NCI-H2107 (cell line): ENCODE measurements around the gene BRDT.

Experiments
- DNase-seq: peaks from one replicate; lab custom pipeline; 2025; lab: John Stamatoyannopoulos, UW

BRDT gene

DNA sequence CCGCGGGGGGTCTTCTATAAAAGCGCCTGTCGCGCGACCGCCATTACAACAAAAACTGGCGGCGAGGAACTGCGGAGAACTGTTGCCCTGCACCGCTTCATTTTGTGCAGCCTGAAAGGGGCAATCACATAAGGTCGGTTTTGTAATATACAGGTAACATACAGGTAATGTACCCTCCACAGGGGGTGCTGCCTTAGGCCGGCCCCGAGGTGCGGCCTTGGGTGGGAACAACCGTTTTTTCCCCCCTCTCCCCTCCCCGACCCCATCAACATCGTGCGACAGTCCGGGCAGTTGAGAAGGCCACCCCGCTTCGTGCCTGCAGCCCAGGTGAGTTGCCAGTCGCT, at the start of gene BRDT:
Gene BRDT (plus strand): TSS at position 46 of the 344 bp plus-strand sequence. CDS start 13,354 bp downstream, outside the sequence.
- DNase-seq: no peak

DNA sequence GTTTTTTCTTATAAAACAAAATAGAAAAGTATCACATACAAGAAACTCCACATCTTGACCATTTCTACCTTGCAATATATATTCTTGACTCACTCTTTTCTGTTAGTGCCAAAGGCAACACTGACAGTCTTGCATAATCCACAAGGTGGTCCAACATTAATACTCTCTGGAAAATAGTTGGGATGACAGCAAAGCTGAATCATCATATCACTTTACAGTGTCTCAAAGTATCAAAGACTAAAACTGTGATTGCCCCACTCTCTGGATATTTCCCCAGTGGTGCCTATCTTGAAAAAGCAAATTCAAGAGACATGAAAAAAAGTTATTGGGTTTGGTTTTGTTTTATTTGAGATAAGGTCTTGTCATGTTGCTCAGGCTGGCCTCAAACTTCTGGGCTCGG, 48.6 kb upstream of the BRDT start:
- no peak for DNase-seq

DNA sequence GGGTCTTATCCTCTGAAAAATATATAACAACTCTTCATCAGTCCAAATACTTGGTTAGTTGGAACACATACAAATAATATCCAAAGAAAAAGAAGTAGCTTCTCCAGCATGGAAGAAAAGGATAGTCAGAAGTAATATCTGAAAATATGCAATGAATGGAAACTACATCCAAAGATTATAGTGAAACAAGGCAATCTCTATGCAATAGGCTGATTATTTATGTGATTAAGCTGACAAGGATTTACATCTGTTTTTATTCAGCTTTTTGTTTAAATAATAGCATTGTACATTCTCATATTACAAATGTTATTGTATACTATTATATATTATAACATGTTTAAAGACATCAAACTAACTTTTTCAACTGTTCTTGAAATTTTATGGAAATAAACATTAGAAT, 48.0 kb upstream of the BRDT start:
- no peak for DNase-seq

DNA sequence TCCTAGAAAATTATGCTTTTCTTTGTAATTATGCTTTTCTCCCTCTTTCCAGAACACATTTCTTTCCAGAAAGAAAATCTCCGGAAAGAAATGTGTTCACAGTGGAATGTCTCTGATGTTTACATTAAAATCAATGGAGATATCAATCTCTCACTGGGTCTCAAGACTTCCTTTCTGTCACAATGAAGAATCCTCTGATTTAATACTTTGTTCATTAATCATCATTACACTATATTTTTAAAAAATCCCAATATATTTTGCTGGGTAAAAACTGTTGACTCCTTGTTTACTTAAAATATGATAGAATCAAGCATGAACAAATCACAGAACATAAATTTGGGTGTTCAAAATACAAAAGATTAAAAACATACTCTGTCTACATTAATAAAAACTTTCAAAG, 36.9 kb upstream of the BRDT start:
- DNase-seq: no peak

DNA sequence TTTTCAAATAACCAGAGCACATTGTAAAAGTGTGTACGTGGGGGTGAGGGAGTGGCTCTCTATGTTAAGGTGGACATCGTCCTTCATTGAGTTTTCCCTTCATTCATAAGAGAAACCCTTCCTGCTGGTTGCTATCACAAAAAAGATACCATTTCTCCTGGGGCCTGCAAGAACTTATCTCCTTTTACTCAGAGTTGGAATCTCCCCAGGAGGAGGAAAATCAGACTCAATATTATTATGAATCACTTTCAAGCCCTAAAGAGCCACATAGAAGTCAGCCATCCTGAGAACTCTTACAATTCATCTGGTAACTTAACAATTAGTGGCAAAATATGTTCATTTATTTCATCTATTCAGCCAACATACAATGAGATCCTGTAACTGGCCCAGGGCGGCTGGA, 36.2 kb upstream of the BRDT start:
- no peak for DNase-seq

DNA sequence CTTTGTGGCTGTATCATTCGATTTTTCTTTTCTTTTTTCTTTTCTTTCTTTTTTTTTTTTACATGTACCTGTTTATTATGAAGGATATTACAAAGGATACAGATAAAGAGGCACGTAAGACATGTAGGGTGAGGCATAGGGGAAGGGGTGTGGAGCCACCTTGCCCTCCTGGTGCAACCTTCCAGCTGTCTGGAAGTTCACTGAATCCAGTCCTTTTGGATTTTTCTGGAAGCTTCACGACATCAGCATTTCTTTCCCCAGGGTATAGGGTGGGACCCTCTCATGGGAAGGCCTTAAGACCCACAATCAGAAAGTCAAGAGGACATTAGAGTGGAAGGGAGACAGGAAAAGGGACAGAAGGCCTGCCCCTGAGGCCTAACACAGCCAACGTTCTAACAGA, 33.2 kb upstream of the BRDT start:
- no peak for DNase-seq

DNA sequence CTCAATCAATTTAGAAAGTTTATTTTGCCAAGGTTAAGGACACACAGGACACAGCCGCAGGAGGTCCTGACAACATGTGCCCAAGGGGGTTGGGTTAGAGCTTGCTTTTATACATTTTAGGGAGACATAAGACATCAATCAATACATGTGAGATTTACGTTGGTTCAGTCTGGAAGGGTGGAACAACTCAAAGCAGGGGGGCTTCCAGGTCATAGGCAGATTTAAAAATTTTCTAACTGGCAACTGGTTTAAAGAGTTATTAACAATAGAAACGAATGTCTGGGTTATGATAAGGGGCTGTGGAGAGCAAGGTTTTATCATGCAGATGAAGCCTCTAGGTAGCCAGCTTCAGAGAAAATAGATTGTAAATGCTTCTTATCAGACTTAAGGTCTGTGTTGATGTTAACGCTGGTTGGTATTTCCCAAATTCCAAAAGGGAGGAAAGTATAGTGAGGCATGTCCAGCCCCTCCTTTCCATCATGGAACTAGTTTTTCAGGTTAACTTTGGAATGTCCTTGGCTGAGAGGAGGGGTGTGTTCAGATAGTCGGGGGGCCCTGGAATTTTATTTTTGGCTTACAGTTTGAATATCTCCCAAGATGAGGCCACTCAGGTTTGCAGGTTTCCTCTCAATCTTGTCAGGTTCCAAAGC, 32.3 kb upstream of the BRDT start:
- DNase-seq: no peak

DNA sequence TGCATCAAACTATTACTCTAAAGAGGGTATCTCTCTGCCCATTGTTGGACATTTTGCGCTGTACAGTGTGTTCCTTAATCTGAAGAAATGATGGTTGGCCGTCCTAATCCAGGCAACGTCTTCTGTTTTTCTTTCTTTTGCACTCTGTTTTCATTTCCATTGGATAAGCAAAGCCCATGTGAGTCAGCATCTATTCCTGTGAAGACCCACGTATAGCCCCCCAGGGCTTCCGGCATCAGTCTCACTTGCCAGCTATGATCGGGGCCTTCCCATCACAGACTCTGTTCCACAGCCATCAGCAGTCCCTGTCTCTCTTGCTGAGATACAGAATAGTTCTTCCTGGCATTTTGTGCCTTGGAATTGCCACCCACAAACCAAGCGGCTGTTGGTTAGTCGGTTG, 29.2 kb upstream of the BRDT start:
- no peak for DNase-seq

DNA sequence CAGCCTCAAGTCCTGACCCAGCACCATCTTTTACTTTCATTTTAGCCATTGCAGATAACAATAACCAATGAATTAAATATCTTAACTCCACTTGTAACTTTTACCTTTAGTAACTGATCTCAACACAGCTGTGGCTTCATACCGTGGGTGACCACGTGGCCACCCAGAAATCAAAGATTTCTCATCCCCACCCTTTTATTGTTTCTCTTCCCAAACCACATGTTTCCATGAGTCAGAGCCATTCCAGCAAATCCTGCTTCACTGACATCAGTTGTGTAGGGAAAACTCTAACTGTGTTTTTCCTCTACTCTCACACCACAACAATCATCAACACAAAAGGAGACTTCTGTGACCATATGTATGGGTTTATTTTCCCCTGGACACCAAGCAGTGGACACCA, 25.1 kb upstream of the BRDT start:
- DNase-seq: no peak

DNA sequence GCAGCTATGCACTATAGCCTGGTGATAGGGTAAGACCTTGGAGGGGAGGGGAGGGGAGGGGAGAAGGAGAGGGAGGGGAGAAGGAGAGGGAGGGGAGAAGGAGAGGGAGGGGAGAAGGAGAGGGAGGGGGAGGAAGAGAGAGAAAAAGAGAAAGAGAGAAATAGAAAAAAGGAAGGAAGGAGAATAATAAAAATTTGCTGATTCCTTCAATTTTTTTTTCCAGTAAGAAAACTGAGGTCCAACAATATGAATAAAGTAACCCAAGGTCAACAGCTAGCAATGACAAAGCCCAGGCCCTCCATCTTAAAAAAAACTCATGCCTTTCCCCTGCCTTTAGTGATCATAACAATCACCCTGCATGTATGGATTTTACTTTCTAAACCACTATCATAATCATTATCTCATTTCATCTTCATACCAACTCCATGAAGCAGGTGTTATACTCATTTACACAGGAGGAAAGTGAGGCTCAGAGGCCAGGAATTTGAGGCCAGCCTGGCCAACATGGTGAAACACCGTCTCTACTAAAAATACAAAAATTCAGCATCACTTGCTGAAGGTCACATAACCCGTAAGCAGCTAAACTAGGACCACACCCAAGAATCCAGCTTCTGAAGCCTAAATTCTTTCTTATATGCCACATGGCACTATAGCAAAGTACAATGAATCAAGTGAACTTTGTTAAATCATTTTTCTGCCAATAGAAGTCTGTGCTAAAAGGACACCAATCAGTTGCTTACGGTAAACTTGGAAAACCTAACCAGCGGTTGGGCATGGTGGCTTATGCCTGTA, 23.4 kb upstream of the BRDT start:
- DNase-seq: no peak

DNA sequence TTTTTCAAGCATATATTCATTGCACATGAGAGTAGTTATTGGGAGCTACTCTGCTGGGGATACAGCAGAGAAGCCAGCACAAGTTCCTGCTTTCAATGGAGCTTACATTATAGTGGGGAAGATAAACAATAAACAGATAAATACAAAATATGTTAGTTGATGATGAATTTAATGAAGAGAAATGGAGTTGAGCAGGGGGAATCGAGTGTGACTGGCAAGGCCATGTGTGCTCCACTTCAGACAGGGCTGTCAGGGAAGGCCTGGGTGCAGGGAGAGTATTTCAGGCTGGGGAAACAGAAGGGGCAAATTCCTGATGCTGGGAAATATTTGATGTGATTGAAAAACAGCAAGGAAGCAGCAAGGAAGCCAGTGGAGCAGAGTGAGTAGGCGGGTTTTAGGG, 21.2 kb upstream of the BRDT start:
- no peak for DNase-seq

DNA sequence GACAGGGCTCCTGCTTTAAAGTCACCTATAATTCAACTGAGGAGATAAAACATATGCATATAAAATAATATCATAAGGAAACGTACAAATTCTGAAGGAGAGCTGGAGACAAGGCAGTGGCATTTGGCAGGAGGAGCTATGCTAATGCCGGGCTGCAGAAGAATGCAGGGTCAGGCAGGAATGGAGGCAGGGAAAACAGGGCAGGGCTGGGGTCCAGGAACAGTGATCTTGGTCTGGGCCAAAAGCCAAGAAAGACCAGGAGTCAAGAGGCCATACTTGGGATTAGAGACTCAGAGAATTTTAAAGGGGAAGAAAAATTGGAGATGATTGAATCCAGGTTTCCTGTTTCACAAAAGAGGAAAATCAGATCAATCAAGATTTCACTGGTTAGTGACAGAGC, 20.0 kb upstream of the BRDT start:
- DNase-seq: no peak

DNA sequence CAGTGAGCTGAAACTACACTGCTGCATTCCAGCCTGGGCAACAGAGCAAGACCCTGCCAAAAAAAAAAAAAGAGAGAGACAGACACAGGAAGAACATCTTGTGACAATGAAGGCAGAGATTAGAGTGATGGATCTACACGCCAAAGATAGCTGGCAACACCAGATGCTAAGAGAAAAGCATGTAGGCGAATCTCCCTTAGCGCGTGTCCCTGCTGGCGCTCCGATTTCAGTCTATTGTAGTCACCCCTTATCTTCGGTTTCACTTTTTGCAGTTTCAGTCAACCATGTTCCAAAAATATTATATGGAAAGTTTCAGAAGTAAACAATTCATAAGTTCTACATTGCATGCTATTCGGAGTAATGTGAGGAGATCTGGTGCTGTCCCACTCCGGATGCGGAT, 11.6 kb upstream of the BRDT start:
- DNase-seq: no peak

DNA sequence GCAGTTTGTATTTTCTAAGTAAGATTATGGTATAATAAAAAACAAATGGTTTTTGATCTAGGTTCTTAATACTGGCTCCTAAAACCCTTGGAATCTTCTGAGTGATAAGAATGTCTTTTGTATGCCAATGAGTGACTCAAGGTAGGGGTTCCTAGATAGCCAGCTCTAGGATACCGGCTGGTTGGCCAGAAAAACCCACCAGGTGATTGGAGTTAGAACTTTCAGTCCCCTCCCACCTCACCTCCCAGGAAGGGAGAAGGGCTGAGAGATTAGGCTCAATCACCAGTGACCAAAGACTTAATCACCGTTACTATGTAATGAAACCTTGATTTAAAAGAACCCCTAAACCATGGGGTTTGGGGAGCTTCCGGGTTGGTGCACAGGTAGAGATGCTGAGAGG, 8.7 kb upstream of the BRDT start:
- no peak for DNase-seq

DNA sequence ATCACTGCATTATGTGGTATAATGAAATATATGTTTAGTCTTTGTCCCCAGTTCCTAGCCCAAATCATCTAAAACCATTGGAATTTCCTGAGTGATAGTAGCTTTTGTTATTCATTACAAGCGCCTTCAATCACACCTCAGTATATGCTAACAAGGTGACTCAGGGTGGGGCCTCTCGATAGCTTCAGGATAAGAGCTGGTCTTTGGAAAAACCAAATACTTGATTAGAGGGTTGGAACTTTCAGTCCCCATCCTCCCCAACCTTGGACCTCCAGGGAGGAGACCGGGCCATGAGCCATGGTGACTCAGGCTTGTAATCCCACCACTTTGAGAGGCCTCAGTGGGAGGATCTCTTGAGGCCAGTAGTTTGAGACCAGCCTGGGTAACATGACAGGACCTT, 5.1 kb upstream of the BRDT start:
- no peak for DNase-seq

DNA sequence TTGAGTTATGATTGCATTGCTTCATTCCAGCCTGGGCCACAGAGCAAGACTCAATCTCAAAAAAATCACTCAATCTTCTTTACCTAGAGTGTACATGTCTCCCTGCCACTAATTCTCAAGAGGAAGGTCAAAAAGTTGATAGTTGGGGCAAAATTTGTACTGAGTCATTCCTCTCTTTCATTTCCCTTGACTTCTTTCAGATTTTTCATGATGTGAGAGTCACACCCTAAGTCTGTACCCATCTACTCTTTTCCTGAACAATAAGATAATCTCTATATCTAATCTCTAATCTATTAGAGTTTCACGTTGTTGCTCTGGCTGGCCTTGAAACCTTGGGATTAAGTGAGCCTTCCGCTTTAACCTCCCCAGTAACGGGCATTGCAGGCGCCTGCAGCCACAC, 1.1 kb upstream of the BRDT start:
- no peak for DNase-seq

DNA sequence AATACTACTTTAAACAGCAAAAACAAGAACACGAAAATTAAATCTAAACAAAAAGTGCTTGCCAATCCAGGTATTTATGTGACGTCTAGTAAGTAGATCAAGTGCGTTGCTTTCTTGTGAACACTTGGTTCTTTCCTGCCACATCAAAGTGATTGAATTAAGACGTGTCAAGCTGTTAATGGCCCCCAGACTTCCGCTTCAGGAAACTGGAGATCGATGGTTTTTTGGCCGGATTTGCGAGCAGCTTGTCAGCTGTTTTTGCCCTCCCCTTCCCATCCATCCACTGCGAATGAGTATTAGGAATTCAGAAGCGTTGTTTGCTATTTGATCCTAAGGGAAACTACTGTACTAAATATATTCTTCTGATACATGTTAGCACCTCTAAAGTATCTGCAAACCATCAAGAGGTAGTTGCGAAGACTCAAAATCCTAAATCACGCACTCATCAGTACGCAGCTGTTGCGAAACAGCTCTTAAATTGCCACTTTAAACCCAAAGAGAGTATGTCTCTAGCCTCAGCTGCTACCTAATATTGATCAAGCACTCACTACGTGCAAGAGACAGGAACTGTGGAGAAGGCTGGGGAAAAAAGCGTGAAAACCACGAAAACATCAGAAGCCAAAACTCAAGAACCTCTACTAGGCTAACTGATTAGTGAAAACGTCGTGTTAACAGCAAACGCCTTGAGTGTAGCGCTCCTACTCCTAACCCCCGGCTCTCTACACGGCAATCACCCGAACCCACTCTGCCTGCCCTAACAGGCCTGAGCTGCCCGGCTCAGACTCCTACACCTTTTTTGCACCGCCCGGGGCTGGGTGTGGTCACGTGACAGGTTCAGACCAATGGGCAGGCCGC, 473 bp upstream of the BRDT start:
- no peak for DNase-seq

DNA sequence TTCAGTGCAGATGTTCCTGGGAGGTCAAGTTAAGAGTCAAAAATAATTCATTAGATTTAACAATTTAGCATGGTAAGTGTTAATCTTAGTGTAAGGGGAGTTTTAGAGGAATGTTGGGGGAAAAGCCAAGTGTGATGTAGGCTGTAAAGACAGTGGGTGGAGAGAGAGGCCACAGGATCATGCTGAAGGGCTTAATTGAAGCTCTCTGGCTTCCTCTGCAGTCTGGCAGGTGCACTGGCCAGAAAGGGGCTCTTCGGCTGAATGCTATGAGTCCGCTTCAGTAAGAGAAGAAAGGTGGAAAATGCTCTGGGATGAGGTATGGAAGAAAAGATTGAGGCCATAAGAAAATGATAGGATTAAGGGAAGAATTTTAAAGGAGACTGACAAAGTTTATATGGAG, 3.0 kb downstream of the BRDT start:
- DNase-seq: no peak

DNA sequence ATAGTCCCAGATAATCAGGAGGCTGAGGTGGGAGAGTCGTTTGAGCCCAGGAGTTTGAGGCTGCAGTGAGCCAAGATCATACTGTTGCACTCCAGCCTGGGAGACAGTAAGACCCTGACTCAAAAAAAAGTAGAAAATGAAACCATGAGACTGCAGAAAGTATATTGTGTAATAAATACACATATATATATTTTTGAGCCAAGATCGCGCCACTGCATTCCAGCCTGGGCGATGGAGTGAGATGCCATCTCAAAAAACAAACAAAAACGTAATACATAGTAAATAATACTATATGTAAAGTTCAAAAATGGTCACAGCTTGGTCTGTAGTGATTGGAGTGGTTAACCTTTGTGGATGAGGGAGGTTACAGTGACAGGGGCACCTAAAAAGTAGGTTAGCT, 9.7 kb downstream of the BRDT start:
- DNase-seq: no peak

DNA sequence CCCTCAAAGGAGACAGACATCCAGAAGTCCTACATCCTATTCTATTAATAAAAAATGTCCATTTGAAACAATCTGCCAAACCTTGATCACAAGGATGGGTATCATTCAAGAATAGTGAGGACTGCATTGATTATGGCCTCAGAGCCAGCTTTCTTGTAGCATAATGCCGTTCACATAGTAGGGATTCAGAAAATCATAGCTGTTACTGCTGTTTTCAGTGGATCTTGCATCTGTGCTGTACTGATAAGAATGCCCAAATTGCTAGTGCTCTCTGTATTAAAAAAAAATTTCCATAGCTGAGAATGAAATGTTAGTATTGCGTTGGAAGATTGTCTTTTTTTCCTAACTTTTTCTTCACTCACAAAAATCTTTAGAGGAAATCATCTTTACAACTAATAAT, 19.1 kb downstream of the BRDT start:
- no peak for DNase-seq

DNA sequence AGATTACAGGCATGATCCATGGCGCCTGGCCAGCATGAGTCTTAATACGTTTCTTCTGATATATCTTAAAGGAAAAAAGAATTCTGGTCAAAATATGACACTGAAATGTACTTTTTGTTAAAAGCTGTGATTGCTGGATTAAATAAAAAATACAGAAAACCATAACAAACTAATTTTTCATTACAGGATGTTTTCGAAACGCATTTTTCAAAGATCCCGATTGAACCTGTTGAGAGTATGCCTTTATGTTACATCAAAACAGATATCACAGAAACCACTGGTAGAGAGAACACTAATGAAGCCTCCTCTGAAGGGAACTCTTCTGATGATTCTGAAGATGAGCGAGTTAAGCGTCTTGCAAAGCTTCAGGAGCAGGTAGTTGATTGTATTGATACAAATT, 30.2 kb downstream of the BRDT start:
- no peak for DNase-seq

DNA sequence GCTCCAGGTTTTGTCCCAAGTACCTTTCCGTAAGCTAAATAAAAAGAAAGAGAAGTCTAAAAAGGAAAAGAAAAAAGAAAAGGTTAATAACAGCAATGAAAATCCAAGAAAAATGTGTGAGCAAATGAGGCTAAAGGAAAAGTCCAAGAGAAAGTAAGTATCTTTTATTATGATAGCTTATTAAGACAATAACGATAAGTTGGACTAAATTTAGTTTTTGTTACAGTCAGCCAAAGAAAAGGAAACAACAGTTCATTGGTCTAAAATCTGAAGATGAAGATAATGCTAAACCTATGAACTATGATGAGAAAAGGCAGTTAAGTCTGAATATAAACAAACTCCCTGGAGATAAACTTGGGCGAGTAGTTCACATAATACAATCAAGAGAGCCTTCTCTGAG, 31.5 kb downstream of the BRDT start:
- no peak for DNase-seq

DNA sequence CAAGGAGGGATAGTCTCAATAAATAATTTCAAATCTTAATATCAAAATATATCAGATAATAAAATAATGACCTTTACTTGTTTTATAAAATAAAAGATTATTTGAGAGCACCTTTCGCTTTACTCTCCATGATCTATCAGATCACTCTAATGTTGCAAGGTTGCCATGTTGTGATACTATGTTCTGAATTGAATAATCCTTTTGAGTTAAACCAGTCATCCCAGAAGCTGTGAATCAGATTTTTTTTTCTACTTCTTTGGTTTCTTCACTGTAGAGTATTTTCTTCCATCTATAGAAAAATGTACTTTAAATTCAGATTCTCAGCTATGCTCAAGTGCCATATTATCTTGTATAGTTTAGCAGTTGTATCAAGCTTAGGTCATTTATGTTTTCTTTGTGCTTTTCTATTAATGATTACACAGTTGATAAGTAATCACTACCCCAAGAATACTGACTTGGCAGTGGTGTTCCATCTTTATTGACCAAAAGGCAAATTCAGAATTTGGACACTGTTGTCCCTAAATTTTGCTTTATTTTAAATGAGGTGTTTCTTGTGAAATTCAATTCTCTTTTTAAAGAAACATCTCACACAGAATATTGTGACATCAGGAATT, 32.9 kb downstream of the BRDT start:
- no peak for DNase-seq
